NB4 (cell line): Measurements from ENCODE around the gene ATP12A.
A peak's percentile ranks its signal among the peaks of the same experiment; 100 is the strongest.

Experiments
- MAX ChIP-seq: IDR thresholded peaks from 2 replicates; pipeline ENCODE4 v1.6.1; 2011; ENCODE audit warnings: low read depth, low read length
- MYC ChIP-seq: IDR thresholded peaks from 2 replicates; pipeline ENCODE4 v1.6.1; 2011; ENCODE audit warnings: low read depth, low read length
- POLR2A ChIP-seq: IDR thresholded peaks from 2 replicates; pipeline ENCODE4 v1.6.1; 2011; ENCODE audit warnings: mild to moderate bottlenecking; ENCODE audit not compliant: insufficient read length; ENCODE audit errors: extremely low read depth
- TF ChIP-seq, protein P1 (sequence below): IDR thresholded peaks from one replicate; pipeline ENCODE4 v1.5.1; 2012; ENCODE audit warnings: low read depth, low read length

DNA sequence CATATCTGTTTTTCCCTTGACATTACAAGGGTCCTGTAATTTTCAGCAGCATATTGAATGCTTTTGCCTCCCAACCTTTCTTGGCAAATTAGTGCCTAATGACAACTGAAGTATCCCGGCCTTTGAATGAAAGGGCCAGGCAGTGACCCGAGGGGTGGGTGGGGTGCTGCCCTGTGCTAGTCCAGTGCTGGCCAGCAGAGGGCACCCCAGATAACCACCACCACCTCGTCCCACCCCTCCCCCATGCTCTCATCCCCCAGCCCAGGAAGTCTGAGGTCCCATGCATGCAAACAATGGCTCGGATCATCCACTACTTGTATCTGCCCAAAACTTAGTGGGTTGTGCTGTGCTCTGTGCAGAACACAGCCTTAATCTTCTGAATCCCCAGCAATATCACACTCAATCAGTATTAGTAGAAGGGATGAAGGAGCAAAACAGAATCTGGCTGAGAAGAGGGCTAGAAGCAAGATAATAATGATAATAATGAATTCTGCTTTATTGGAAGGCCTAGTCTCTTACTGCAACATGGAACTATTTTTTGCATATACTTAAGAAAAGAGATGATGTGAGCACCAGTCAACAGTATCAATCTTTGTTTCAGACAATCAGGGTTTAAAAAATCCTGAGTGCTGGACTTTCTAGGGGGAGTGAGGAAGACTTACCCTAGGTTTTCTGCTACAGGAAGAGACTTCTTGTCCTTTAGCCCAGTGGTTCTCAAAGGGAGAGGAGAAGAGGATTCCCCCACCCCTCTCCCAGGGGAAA lies 3.8 kb downstream of the ATP12A start:
- TF ChIP-seq, protein P1, sequence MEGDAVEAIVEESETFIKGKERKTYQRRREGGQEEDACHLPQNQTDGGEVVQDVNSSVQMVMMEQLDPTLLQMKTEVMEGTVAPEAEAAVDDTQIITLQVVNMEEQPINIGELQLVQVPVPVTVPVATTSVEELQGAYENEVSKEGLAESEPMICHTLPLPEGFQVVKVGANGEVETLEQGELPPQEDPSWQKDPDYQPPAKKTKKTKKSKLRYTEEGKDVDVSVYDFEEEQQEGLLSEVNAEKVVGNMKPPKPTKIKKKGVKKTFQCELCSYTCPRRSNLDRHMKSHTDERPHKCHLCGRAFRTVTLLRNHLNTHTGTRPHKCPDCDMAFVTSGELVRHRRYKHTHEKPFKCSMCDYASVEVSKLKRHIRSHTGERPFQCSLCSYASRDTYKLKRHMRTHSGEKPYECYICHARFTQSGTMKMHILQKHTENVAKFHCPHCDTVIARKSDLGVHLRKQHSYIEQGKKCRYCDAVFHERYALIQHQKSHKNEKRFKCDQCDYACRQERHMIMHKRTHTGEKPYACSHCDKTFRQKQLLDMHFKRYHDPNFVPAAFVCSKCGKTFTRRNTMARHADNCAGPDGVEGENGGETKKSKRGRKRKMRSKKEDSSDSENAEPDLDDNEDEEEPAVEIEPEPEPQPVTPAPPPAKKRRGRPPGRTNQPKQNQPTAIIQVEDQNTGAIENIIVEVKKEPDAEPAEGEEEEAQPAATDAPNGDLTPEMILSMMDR = peak; percentile 79
- TF ChIP-seq POLR2A (no peak), MAX (no peak), MYC (no peak)
